ENCODE data around the gene DCUN1D2.

Gene DCUN1D2

GRCh38 chr13:113519556-113519955 is 29.0 kb upstream of the DCUN1D2 start:
- no peak for DNase-seq (ENCODE audit: low read depth, low spot score)

GRCh38 chr13:113518076-113518803 is 27.7 kb upstream of the DCUN1D2 start:
- DNase-seq (ENCODE audit: low read depth, low spot score) = no peak

GRCh38 chr13:113514847-113515246 is 24.3 kb upstream of the DCUN1D2 start:
- no peak for DNase-seq (ENCODE audit: low read depth, low spot score)

GRCh38 chr13:113513761-113514160 is 23.2 kb upstream of the DCUN1D2 start:
- DNase-seq (ENCODE audit: low read depth, low spot score) = no peak

- no peak for DNase-seq (ENCODE audit: low read depth, low spot score)
Observed at GRCh38 chr13:113511361-113511760, 20.9 kb upstream of the DCUN1D2 start.

GRCh38 chr13:113510871-113511270 is 20.4 kb upstream of the DCUN1D2 start:
- no peak for DNase-seq (ENCODE audit: low read depth, low spot score)

- no peak for DNase-seq (ENCODE audit: low read depth, low spot score)
Observed at GRCh38 chr13:113509989-113510388, 19.5 kb upstream of the DCUN1D2 start.

GRCh38 chr13:113508521-113509254 is 18.2 kb upstream of the DCUN1D2 start:
- no peak for DNase-seq (ENCODE audit: low read depth, low spot score)

GRCh38 chr13:113507505-113508345 is 17.2 kb upstream of the DCUN1D2 start:
- DNase-seq (ENCODE audit: low read depth, low spot score) = no peak

GRCh38 chr13:113506871-113507388 is 16.4 kb upstream of the DCUN1D2 start:
- no peak for DNase-seq (ENCODE audit: low read depth, low spot score)

GRCh38 chr13:113506025-113506685 is 15.6 kb upstream of the DCUN1D2 start:
- no peak for DNase-seq (ENCODE audit: low read depth, low spot score)

GRCh38 chr13:113502686-113503085 is 12.2 kb upstream of the DCUN1D2 start:
- no peak for DNase-seq (ENCODE audit: low read depth, low spot score)

- DNase-seq (ENCODE audit: low read depth, low spot score) = no peak
Observed at GRCh38 chr13:113500530-113501265, 10.2 kb upstream of the DCUN1D2 start.

GRCh38 chr13:113499936-113500335 is 9.4 kb upstream of the DCUN1D2 start:
- no peak for DNase-seq (ENCODE audit: low read depth, low spot score)

- no peak for DNase-seq (ENCODE audit: low read depth, low spot score)
Observed at GRCh38 chr13:113498905-113499304, 8.4 kb upstream of the DCUN1D2 start.

- DNase-seq (ENCODE audit: low read depth, low spot score) = no peak
Observed at GRCh38 chr13:113497217-113497616, 6.7 kb upstream of the DCUN1D2 start.

- DNase-seq (ENCODE audit: low read depth, low spot score) = peak; percentile 40
Observed at GRCh38 chr13:113495494-113496210, 5.1 kb upstream of the DCUN1D2 start.

- peak; percentile 89 for DNase-seq (ENCODE audit: low read depth, low spot score)
Observed at GRCh38 chr13:113493315-113493951, 2.9 kb upstream of the DCUN1D2 start.

GRCh38 chr13:113491982-113492381 is 1.5 kb upstream of the DCUN1D2 start:
- DNase-seq (ENCODE audit: low read depth, low spot score) = no peak

All from astrocyte of the hippocampus (primary cell).